Urothelium cell line (cell line): ENCODE measurements around the gene SLC12A6.
A peak's percentile ranks its signal among the peaks of the same experiment; 100 is the strongest.
"Not testable (repeated sequence)": the region's sequence is repeated elsewhere in the genome, so short reads cannot be mapped to it uniquely, and the experiment has no call there.

ENCODE experiments used
- DNase-seq: peaks from one replicate; pipeline ENCODE4 v3.0.0; 2011; ENCODE audit warnings: low spot score, mixed read lengths
- FAIRE-seq: peaks from 2 replicates; lab custom pipeline; 2011; peaks lifted over from hg19 to GRCh38; lab: Jason Lieb, UNC

Gene SLC12A6

DNA sequence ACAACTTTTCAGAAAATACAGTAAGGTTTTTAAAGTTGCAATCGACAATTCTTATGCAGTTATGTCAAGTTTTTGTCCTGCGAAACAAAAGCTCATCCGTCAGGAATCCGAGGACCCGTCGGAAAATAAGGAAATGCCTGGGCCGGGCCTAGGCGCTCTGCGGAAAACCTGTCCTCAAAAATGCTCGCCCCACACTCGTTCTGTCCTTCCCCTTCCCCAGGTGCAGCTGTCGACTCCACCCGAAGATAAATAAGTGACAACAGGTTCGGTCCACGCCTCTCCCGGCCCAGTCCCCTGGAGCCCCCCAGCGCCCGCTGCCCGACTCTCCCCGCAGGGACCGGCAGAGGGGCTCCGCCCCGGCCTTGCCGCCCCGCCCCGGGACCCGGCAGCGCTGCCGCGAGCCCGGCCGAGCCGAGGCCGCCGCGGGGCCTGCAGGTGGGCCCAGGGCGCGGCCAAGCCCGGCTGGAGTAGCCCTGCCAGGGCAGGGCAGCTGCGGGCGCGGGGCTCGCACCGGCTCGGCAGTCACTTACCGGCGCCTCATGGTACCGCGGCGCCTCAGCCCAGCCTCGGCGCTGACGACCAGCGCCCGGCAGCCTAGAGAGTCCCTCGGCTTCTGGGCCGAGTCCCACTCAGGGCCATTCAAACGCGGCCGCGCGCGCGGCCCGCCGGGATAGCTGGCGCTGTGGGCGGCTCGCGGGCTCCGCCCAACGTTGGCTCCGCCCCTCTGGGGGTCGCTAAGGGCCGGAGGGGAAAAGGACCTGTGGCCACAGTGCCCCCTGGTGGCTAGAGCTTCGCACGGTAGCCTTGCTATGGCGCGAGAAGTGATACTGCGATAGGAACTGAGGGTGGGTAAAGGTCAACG is 127.9 kb downstream of the SLC12A6 start, which contains the start of gene KATNBL1:
TSS of gene KATNBL1 (minus strand) at position 676 of the 862 bp plus-strand sequence. CDS start 46,420 bp downstream, outside the sequence.
- FAIRE-seq (no peak), DNase-seq (peak; percentile 96)

DNA sequence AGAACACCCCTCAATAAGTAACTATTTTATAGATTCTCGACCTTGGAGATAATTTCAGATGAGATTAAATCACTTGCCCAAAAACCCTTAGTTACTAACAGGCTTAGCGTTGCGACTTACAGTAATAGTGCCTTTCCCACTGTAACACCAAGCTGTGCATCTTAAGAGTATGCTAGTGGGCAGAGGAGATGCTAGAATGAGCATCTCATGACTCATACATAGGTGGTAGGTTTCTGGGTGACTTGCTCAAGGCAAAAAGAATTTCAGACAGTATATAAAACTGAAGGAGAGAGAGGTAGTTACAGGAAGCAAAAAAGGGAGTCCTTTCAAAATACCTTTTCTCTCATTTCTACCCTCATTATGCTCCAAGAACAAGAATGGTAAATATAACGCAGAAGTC is 131.6 kb downstream of the SLC12A6 start:
- no peak for FAIRE-seq
- no peak for DNase-seq

DNA sequence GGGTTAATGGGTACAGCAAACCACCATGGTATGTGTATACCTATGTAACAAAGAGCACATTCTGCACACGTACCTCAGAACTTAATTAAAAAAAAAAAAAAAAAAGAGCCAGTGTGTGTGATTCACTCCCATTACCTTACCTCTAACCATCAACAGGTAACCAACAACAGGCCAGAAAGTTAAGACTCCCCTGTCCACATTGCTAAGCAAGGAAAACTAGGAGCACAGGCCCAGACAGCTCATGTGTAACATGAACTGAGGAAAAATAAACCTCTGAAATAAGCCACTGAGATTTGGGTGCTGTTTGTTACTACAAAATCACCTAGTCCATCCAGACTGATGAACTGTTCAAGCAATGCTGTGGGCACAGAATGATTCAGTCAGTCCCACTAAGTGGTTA is 133.6 kb downstream of the SLC12A6 start:
- FAIRE-seq (no peak), DNase-seq (no peak)

DNA sequence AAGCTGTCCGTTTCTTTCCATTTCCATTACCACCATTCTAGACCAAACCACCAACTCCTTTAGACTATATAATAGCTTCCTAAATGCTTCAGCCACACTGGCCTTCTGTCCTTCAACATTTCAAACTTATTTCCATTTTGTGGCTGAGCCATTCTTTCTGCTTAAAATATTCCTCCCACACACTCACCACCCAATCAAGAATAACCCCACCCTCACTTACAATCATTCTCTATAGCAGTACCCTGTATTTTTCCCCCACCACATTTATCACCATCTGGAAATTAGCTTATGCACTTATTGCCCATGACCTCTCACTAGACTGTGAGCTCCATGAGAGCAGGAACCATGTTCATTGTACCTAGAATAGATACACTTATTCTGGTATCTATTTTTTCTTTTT is 134.3 kb downstream of the SLC12A6 start:
- no peak for FAIRE-seq

DNA sequence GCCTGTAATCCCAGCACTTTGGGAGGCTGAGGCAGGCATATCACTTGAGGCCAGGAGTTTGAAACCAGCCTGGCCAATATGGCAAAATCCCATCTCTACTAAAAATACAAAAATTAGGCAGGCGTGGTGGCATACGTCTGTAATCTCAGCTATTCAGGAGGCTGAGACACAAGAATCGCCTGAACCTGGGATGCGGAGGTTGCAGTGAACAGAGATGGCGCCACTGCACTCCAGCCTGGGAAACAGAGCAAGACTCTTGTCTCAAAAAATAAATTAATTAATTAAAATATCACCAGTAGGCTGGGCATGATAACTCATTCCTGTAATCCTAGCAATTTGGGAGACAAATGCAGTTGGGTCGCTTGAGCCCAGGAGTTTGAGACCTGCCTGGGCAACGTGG is 144.3 kb downstream of the SLC12A6 start:
- FAIRE-seq, DNase-seq: not testable (repeated sequence)

More for the DNA sequence above, 134.3 kb downstream of the SLC12A6 start:
- DNase-seq: no peak

DNA sequence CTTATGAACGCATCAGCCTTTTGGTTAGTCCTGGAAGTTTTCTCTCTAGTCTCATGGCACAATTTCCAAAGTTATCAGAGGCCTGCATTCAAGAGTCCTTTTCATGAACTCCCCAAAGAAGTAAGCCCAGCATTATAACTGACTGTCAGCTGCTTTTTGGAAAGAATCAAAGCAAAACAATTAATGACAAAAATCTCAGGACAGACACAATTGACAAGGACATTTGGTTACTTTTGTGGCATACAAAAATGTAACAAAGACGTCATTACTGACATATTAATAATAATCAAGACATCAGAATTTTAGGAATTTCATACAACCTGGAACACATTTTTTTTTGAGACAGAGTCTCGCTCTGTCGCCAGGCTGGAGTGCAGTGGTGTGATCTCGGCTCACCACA is 148.9 kb downstream of the SLC12A6 start:
- no peak for DNase-seq
- FAIRE-seq: no peak

DNA sequence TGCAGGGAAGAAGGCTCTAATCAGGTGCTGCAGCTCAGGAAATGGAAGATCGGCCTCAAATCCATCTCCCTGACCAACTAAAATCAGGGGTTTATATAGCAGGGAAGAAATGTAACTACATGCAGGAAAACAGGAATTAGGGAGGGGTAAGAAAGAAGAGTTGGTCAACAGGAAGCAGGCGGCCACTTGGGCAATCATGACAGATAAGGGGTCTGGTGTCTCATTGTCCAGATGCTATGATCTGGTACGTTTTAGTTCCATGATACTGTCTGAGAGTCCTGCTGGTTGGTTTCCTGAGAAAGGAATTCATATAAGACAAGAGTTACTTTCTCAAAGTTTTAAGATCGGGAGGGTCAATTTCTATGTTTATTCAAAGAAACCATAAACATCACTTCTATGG is 151.9 kb downstream of the SLC12A6 start:
- no peak for FAIRE-seq

DNA sequence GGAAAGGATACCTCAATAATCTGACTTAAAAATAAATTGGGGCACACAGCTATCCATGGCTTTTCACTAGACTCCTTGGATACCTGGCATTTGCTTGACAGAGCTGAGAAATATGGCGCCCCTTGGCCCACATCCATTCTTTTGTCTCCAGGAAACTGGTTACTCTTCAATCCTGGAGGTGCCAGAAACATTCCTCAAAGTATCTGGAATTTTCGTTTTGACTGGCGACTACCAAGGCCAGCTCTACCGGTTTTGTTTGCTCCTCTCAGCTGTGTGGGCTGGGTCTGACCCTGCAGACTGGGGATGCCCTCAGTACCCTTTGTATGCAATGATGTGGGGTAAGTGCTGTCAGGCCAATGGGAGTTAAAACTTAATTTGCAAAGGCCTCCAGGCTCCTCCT is 154.6 kb downstream of the SLC12A6 start:
- DNase-seq (no peak), FAIRE-seq (no peak)

More for the DNA sequence above, 151.9 kb downstream of the SLC12A6 start:
- DNase-seq: no peak
